ENCODE results near the gene PCCA. TPM values are rescaled to one million over a fixed set of nuclear protein-coding genes. Genes with fewer than 3 reads are reported as not detected.
"Not testable (repeated sequence)": the region's sequence is repeated elsewhere in the genome, so short reads cannot be mapped to it uniquely, and the experiment has no call there.

PCCA gene
- polyA plus RNA-seq, 4 donors: 3.0 to 24.7 (median 14.8) TPM

- FAIRE-seq: no peak
- H3K9me3 ChIP-seq (ENCODE audit: control insufficient read depth in 2 of 2, insufficient read depth in 1 of 2, low read depth in 1 of 2, low read length in 1 of 2): no peaks in the 10 kb centered on the region
- DNase-seq: no peak
- WGBS, 3 donors: 87 to 93% (median 90%) methylated on average over 4 of the region's 4 CpGs
- peaks cover 0 to 7% (median 2%) of the 10 kb centered on the region in 3 donors for H3K36me3 ChIP-seq (ENCODE audit: control insufficient read depth in 3 of 3, insufficient read depth in 2 of 3, low read depth in 1 of 3, low read length in 3 of 3)
- H3K27ac ChIP-seq (ENCODE audit: low read depth in 1 of 3, low read length in 2 of 3): no peak overlapping the region
- no peak overlapping the region for H3K4me3 ChIP-seq (ENCODE audit: low read depth in 1 of 3, low read length in 3 of 3)
- H3K4me1 ChIP-seq (ENCODE audit: control insufficient read depth in 3 of 3, insufficient read depth in 2 of 3, low read depth in 1 of 3, low read length in 2 of 3): no peaks in the 10 kb centered on the region
- H3K27me3 ChIP-seq (ENCODE audit: control insufficient read depth in 3 of 3, insufficient read depth in 3 of 3, low read length in 3 of 3): no peaks in the 10 kb centered on the region
These were observed 122.3 kb downstream of the PCCA start for GRCh38 chr13:100211016-100211710.

DNA sequence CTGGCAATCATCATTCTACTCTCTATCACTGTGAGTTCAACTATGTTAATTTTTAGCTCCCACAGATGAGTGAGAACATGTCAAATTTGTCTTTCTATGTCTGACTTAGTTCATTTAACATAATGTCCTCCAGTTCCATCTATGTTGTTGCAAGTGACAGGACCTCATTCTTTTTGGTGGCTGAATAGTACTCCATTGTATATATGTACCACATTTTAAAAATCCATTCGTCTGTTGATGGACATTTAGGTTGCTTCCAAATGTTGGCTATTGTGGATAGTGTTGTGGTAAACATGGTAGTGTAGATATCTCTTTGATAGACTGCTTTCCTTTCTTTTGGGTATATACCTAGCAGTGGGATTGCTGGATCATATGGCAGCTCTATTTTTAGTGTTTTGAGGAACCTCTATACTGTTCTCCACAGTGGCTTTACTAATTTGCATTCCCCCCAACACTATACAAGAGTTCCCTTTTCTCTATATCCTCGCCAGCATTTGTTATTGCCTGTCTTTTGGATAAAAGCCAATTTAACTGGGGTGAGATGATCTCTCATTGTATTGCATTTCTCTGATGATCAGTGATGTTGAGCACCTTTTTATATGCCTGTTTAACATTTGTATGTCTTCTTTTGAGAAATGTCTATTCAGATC is 124.1 kb downstream of the PCCA start:
- FAIRE-seq (no peak), DNase-seq (no peak)
- Histone ChIP-seq H3K36me3 (ENCODE audit: control insufficient read depth in 3 of 3, insufficient read depth in 2 of 3, low read depth in 1 of 3, low read length in 3 of 3) (peaks cover 0 to 10% (median 2%) of the 10 kb centered on the region in 3 donors), H3K4me3 (ENCODE audit: low read depth in 1 of 3, low read length in 3 of 3) (no peak overlapping the region), H3K27ac (ENCODE audit: low read depth in 1 of 3, low read length in 2 of 3) (no peak overlapping the region), H3K9me3 (ENCODE audit: control insufficient read depth in 2 of 2, insufficient read depth in 1 of 2, low read depth in 1 of 2, low read length in 1 of 2) (no peaks in the 10 kb centered on the region), H3K27me3 (ENCODE audit: control insufficient read depth in 3 of 3, insufficient read depth in 3 of 3, low read length in 3 of 3) (no peaks in the 10 kb centered on the region), H3K4me1 (ENCODE audit: control insufficient read depth in 3 of 3, insufficient read depth in 2 of 3, low read depth in 1 of 3, low read length in 2 of 3) (no peaks in the 10 kb centered on the region)
- 70 to 95% (median 90%) methylated on average over 2 of the region's 2 CpGs for WGBS, 3 donors

GRCh38 chr13:100213576-100213975 is 124.7 kb downstream of the PCCA start:
- Histone ChIP-seq H3K36me3 (ENCODE audit: control insufficient read depth in 3 of 3, insufficient read depth in 2 of 3, low read depth in 1 of 3, low read length in 3 of 3) (peaks cover 0 to 10% (median 2%) of the 10 kb centered on the region in 3 donors), H3K9me3 (ENCODE audit: control insufficient read depth in 2 of 2, insufficient read depth in 1 of 2, low read depth in 1 of 2, low read length in 1 of 2) (no peaks in the 10 kb centered on the region), H3K27ac (ENCODE audit: low read depth in 1 of 3, low read length in 2 of 3) (no peak overlapping the region), H3K4me1 (ENCODE audit: control insufficient read depth in 3 of 3, insufficient read depth in 2 of 3, low read depth in 1 of 3, low read length in 2 of 3) (no peaks in the 10 kb centered on the region), H3K27me3 (ENCODE audit: control insufficient read depth in 3 of 3, insufficient read depth in 3 of 3, low read length in 3 of 3) (no peaks in the 10 kb centered on the region), H3K4me3 (ENCODE audit: low read depth in 1 of 3, low read length in 3 of 3) (no peak overlapping the region)
- FAIRE-seq: no peak
- DNase-seq: no peak
- WGBS, 3 donors: 98 to 99% (median 99%) methylated on average over 2 of the region's 2 CpGs

DNA sequence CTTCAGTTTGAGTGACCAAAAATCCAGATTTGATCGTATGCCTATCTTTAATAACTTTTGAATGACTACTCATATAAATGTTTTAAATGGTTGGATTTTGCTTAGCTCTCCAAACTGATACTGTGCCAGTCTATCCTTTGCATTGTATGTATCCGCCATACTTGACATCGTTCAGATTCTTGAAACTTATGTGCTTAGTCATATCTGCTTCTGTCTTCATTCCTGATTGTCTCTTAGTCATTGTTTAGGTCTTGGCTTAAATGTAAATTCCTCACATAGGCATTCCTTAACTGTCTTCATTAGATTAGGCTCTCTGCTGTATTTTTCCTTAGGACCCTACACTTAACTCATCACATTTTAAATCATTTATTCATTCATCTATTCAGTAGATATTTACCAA is 126.0 kb downstream of the PCCA start:
- DNase-seq: no peak
- H3K27me3 ChIP-seq (ENCODE audit: control insufficient read depth in 3 of 3, insufficient read depth in 3 of 3, low read length in 3 of 3): no peaks in the 10 kb centered on the region
- H3K9me3 ChIP-seq (ENCODE audit: control insufficient read depth in 2 of 2, insufficient read depth in 1 of 2, low read depth in 1 of 2, low read length in 1 of 2): no peaks in the 10 kb centered on the region
- H3K36me3 ChIP-seq (ENCODE audit: control insufficient read depth in 3 of 3, insufficient read depth in 2 of 3, low read depth in 1 of 3, low read length in 3 of 3): peaks cover 0 to 7% (median 2%) of the 10 kb centered on the region in 3 donors
- no peak overlapping the region for H3K27ac ChIP-seq (ENCODE audit: low read depth in 1 of 3, low read length in 2 of 3)
- 96 to 99% (median 98%) methylated on average over 3 of the region's 3 CpGs for WGBS, 3 donors
- no peak overlapping the region for H3K4me3 ChIP-seq (ENCODE audit: low read depth in 1 of 3, low read length in 3 of 3)
- no peak for FAIRE-seq
- no peaks in the 10 kb centered on the region for H3K4me1 ChIP-seq (ENCODE audit: control insufficient read depth in 3 of 3, insufficient read depth in 2 of 3, low read depth in 1 of 3, low read length in 2 of 3)

GRCh38 chr13:100221166-100221565 is 132.3 kb downstream of the PCCA start:
- H3K4me3 ChIP-seq (ENCODE audit: low read depth in 1 of 3, low read length in 3 of 3): no peak overlapping the region
- H3K27ac ChIP-seq (ENCODE audit: low read depth in 1 of 3, low read length in 2 of 3): no peak overlapping the region
- no peak for DNase-seq
- no peaks in the 10 kb centered on the region for H3K4me1 ChIP-seq (ENCODE audit: control insufficient read depth in 3 of 3, insufficient read depth in 2 of 3, low read depth in 1 of 3, low read length in 2 of 3)
- peaks cover 0 to 3% (median 0%) of the 10 kb centered on the region in 3 donors for H3K36me3 ChIP-seq (ENCODE audit: control insufficient read depth in 3 of 3, insufficient read depth in 2 of 3, low read depth in 1 of 3, low read length in 3 of 3)
- WGBS, 3 donors: 75 to 80% (median 77%) methylated on average over 2 of the region's 2 CpGs
- no peaks in the 10 kb centered on the region for H3K27me3 ChIP-seq (ENCODE audit: control insufficient read depth in 3 of 3, insufficient read depth in 3 of 3, low read length in 3 of 3)
- FAIRE-seq: no peak
- no peaks in the 10 kb centered on the region for H3K9me3 ChIP-seq (ENCODE audit: control insufficient read depth in 2 of 2, insufficient read depth in 1 of 2, low read depth in 1 of 2, low read length in 1 of 2)

GRCh38 chr13:100223966-100224530 is 135.2 kb downstream of the PCCA start:
- 94 to 98% (median 96%) methylated on average over 13 to 29 of the region's 30 CpGs for WGBS, 3 donors
- not testable (repeated sequence) for H3K4me1 ChIP-seq (ENCODE audit: control insufficient read depth in 3 of 3, insufficient read depth in 2 of 3, low read depth in 1 of 3, low read length in 2 of 3); H3K4me3 ChIP-seq (ENCODE audit: low read depth in 1 of 3, low read length in 3 of 3); H3K36me3 ChIP-seq (ENCODE audit: control insufficient read depth in 3 of 3, insufficient read depth in 2 of 3, low read depth in 1 of 3, low read length in 3 of 3); FAIRE-seq; H3K27me3 ChIP-seq (ENCODE audit: control insufficient read depth in 3 of 3, insufficient read depth in 3 of 3, low read length in 3 of 3); H3K9me3 ChIP-seq (ENCODE audit: control insufficient read depth in 2 of 2, insufficient read depth in 1 of 2, low read depth in 1 of 2, low read length in 1 of 2); DNase-seq; H3K27ac ChIP-seq (ENCODE audit: low read depth in 1 of 3, low read length in 2 of 3)

DNA sequence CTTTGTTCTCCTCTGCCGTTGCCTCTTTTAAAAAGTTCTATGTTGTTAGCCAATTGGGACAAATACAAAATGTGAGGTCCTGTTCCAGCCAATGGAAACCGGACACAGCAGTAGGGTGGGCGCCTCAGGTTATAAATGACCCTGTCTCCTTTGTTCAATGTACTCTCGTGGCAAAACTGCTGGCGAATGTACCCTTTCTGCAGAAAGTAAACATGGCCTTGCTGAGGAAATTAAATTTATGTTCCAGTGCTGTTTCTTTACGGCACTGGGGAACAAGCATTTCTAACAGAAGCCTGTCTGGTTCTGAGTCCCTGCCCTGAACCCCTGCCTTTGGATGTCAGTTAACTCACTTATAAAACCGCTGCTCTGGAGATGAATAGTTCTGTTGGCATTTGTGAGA is 140.7 kb downstream of the PCCA start:
- H3K27me3 ChIP-seq (ENCODE audit: control insufficient read depth in 3 of 3, insufficient read depth in 3 of 3, low read length in 3 of 3): no peaks in the 10 kb centered on the region
- no peaks in the 10 kb centered on the region for H3K36me3 ChIP-seq (ENCODE audit: control insufficient read depth in 3 of 3, insufficient read depth in 2 of 3, low read depth in 1 of 3, low read length in 3 of 3)
- 87 to 92% (median 88%) methylated on average over 7 of the region's 7 CpGs for WGBS, 3 donors
- no peak overlapping the region for H3K27ac ChIP-seq (ENCODE audit: low read depth in 1 of 3, low read length in 2 of 3)
- no peak overlapping the region for H3K4me3 ChIP-seq (ENCODE audit: low read depth in 1 of 3, low read length in 3 of 3)
- peaks cover 0 to 3% (median 0%) of the 10 kb centered on the region in 3 donors for H3K4me1 ChIP-seq (ENCODE audit: control insufficient read depth in 3 of 3, insufficient read depth in 2 of 3, low read depth in 1 of 3, low read length in 2 of 3)
- DNase-seq (no peak), FAIRE-seq (no peak)
- no peaks in the 10 kb centered on the region for H3K9me3 ChIP-seq (ENCODE audit: control insufficient read depth in 2 of 2, insufficient read depth in 1 of 2, low read depth in 1 of 2, low read length in 1 of 2)

DNA sequence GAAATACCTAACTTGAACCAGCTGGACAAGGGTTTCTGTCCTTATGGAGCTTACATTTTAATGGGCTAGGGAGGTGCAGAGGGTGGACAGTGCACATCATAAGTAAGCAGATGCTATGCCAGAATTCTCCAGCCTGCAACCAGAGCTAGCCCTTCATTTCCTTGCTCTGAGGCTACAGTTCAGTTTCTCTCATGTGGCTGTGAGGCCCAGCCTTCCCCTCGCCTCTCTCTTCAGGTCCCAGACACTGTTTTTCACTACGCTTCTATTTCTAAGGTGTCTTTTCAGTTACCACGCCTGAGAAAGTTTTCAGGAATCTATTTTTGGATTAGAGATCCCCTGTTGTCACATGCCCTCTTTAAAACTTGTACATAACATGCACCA is 141.9 kb downstream of the PCCA start:
- FAIRE-seq (no peak), DNase-seq (no peak)
- Histone ChIP-seq H3K27me3 (ENCODE audit: control insufficient read depth in 3 of 3, insufficient read depth in 3 of 3, low read length in 3 of 3) (no peaks in the 10 kb centered on the region), H3K4me1 (ENCODE audit: control insufficient read depth in 3 of 3, insufficient read depth in 2 of 3, low read depth in 1 of 3, low read length in 2 of 3) (peaks cover 0 to 3% (median 0%) of the 10 kb centered on the region in 3 donors), H3K9me3 (ENCODE audit: control insufficient read depth in 2 of 2, insufficient read depth in 1 of 2, low read depth in 1 of 2, low read length in 1 of 2) (no peaks in the 10 kb centered on the region), H3K4me3 (ENCODE audit: low read depth in 1 of 3, low read length in 3 of 3) (no peak overlapping the region), H3K27ac (ENCODE audit: low read depth in 1 of 3, low read length in 2 of 3) (no peak overlapping the region), H3K36me3 (ENCODE audit: control insufficient read depth in 3 of 3, insufficient read depth in 2 of 3, low read depth in 1 of 3, low read length in 3 of 3) (no peaks in the 10 kb centered on the region)
- 89 to 95% (median 94%) methylated on average over 3 of the region's 3 CpGs for WGBS, 3 donors

Data from small intestine (tissue), 7 donors.